GM12878 (cell line): Measurements from ENCODE around the gene CMBL. TPM values are rescaled to one million over a fixed set of nuclear protein-coding genes. Genes with fewer than 3 reads are reported as not detected.

ENCODE experiments used
- ATAC-seq: fragments of 200-7000 bp; cut with Tn5 transposase; 3 replicates; pipeline ENCODE4 v1.9.1; 2020; ENCODE audit warnings: mild to moderate bottlenecking, moderate library complexity
- BruUV-seq: library from RNA; stranded (reverse); fragments of 400-500 nt; replicated peaks from 2 replicates; lab custom pipeline; 2021; lab: Mats Ljungman, UMichigan
- CTCF ChIA-PET: fragments of 300-600 bp; sonication (Branson Sonifier 250); formaldehyde crosslinking; extraction: SDS; loops from one replicate; lab custom pipeline; 2021; ENCODE audit warnings: inconsistent platforms; lab: Yijun Ruan, JAX
- POLR2A ChIA-PET: fragments of 350-600 bp; formaldehyde crosslinking; extraction: SDS; loops from one replicate; lab custom pipeline; 2021; ENCODE audit warnings: inconsistent platforms; lab: Charles Lee
- RAD21 ChIA-PET: fragments of 300-600 bp; sonication (Branson Sonifier 250); formaldehyde crosslinking; loops from one replicate; lab custom pipeline; 2023; ENCODE audit warnings: antibody characterized with exemption; ENCODE audit not compliant: unreplicated experiment; lab: Charles Lee
- SMC1A ChIA-PET: fragments of 300-600 bp; sonication (Branson Sonifier 250); formaldehyde crosslinking; loops from one replicate; lab custom pipeline; 2023; ENCODE audit not compliant: unreplicated experiment, uncharacterized antibody; lab: Charles Lee
- DNase-seq: peaks from one replicate; pipeline ENCODE4 v3.0.0-alpha.2; 2011; ENCODE audit warnings: low read depth, low spot score
- FAIRE-seq: peaks from 3 replicates; lab custom pipeline; 2011; peaks lifted over from hg19 to GRCh38; lab: Jason Lieb, UNC
- H2AFZ ChIP-seq: 2 replicates; pipeline ENCODE4 v1.6.0; 2011; ENCODE audit warnings: low read depth, low read length, control low read depth; ENCODE audit not compliant: control insufficient read depth
- H3K27ac ChIP-seq: 2 replicates; pipeline ENCODE4 v1.5.1; 2011; ENCODE audit warnings: control low read depth; ENCODE audit not compliant: control insufficient read depth, insufficient read depth
- H3K27me3 ChIP-seq, 2 experiments: replicated peaks in 1 of 2; 2 replicates each; pipeline versions ENCODE4 v1.6.0 to v1.6.1; 2011; ENCODE audit warnings: low read length in 1 of 2; ENCODE audit not compliant: control insufficient read depth in 2 of 2, insufficient read depth in 2 of 2
- H3K36me3 ChIP-seq, 2 experiments: 2 replicates each; pipeline ENCODE4 v1.5.1; 2011; ENCODE audit warnings: low read length in 1 of 2; ENCODE audit not compliant: control insufficient read depth in 2 of 2, insufficient read depth in 2 of 2
- H3K4me1 ChIP-seq: 2 replicates; pipeline ENCODE4 v1.6.1; 2011; ENCODE audit warnings: mild to moderate bottlenecking, low read length, moderate library complexity, mixed read lengths; ENCODE audit not compliant: control insufficient read depth, insufficient read depth
- H3K4me2 ChIP-seq: 2 replicates; pipeline ENCODE4 v1.6.0; 2011; ENCODE audit warnings: control low read depth; ENCODE audit not compliant: control insufficient read depth, insufficient read depth
- H3K4me3 ChIP-seq: fragments of 200-600 bp; sonication (generic); 2 replicates; pipeline ENCODE4 v1.5.1; 2016
- H3K79me2 ChIP-seq: 2 replicates; pipeline ENCODE4 v1.6.0; 2011; ENCODE audit warnings: low read length; ENCODE audit not compliant: control insufficient read depth, insufficient read depth
- H3K9ac ChIP-seq: 2 replicates; pipeline ENCODE4 v1.8.0; 2011; ENCODE audit warnings: low read length, control low read depth, mixed read lengths; ENCODE audit not compliant: control insufficient read depth, insufficient read depth
- H3K9me3 ChIP-seq: replicated peaks from 3 replicates; pipeline ENCODE4 v1.5.1; 2011; ENCODE audit warnings: mild to moderate bottlenecking, low read length; ENCODE audit not compliant: control insufficient read depth, insufficient read depth
- H4K20me1 ChIP-seq: 2 replicates; pipeline ENCODE4 v1.6.0; 2011; ENCODE audit not compliant: control insufficient read depth, insufficient read depth
- CBFB ChIP-seq: IDR thresholded peaks from 2 replicates; pipeline ENCODE4 v1.6.1; 2016; ENCODE audit warnings: antibody characterized with exemption, low read depth
- ETV6 ChIP-seq, 2 experiments: fragments of 450-650 bp in 1 of 2; IDR thresholded peaks in 1 of 2; conservative IDR thresholded peaks in 1 of 2; 2 replicates each; pipeline ENCODE4 v1.6.1; 2014; ENCODE audit warnings: antibody characterized with exemption in 1 of 2, borderline replicate concordance in 1 of 2, low read depth in 1 of 2, mild to moderate bottlenecking in 1 of 2, moderate library complexity in 1 of 2
- EZH2 ChIP-seq: IDR thresholded peaks from 2 replicates; pipeline ENCODE4 v1.6.1; 2012; ENCODE audit warnings: low read depth, mild to moderate bottlenecking, control low read depth, inconsistent platforms, low read length, borderline replicate concordance; ENCODE audit not compliant: control insufficient read depth
- GATAD2B ChIP-seq: fragments of 450-650 bp; conservative IDR thresholded peaks from 2 replicates; pipeline ENCODE4 v1.6.1; 2017; ENCODE audit warnings: low read depth, mild to moderate bottlenecking, moderate library complexity
- JUND ChIP-seq: IDR thresholded peaks from 2 replicates; pipeline ENCODE4 v1.6.1; 2012; ENCODE audit warnings: low read depth, mild to moderate bottlenecking, low read length, improper control_type of control experiment, moderate library complexity
- MTA2 ChIP-seq: fragments of 450-650 bp; IDR thresholded peaks from 2 replicates; pipeline ENCODE4 v1.6.1; 2016; ENCODE audit warnings: low read depth, mild to moderate bottlenecking, moderate library complexity
- NR2C2 ChIP-seq: IDR thresholded peaks from 2 replicates; pipeline ENCODE4 v1.6.1; 2011; ENCODE audit warnings: borderline replicate concordance, low read depth; ENCODE audit not compliant: control insufficient read depth, insufficient read length
- TAF1 ChIP-seq: IDR thresholded peaks from 2 replicates; pipeline ENCODE4 v1.6.1; 2011; ENCODE audit warnings: mild to moderate bottlenecking, low read depth, low read length, borderline replicate concordance
- WGBS: methylation state at CpG from one replicate; pipeline ENCODE4 v1.1.6; 2016; ENCODE audit warnings: low lambda C conversion rate; ENCODE audit not compliant: insufficient replicate concordance, insufficient coverage; ENCODE audit errors: missing lambda C conversion rate; 5-methylcytosine and 5-hydroxymethylcytosine counted together
- in situ Hi-C: fragments of 300-500 bp; cut with MboI; formaldehyde crosslinking; loops from 9 replicates; pipeline ENCODE4 v1.14.3; 2018; ENCODE audit warnings: mixed read lengths
- intact Hi-C: fragments of 100-400 bp; cut with micrococcal nuclease; formaldehyde crosslinking; loops from one replicate; pipeline ENCODE4 v1.14.2; 2022; ENCODE audit not compliant: unreplicated experiment
- polyA plus RNA-seq, 11 experiments: library from polyadenylated mRNA; depleted of rRNA in 4 of 11; unstranded in 6 of 11; stranded (reverse) in 5 of 11; fragments of >200 nt; fragmentation: Nextera tagmentation in 4 of 11; fragmentation: Illumina TruSeq in 1 of 11; extraction: Ambion mirVana in 4 of 11; extraction: Trizol in 1 of 11; gene quantifications; 1 replicate in 1 of 11; 2 replicates in 10 of 11; pipeline versions ENCODE4 v1.2.1 to v1.2.3, GENCODE V29; 2011 to 2016; ENCODE audit warnings: inconsistent platforms in 2 of 11, missing spikeins in 2 of 11, low read depth in 1 of 11
- total RNA-seq, 4 experiments: library from RNA; depleted of rRNA in 3 of 4; stranded (reverse); fragments of >200 nt in 3 of 4; fragmentation: Illumina TruSeq in 1 of 4; extraction: Trizol in 1 of 4; gene quantifications; 2 replicates each; pipeline versions ENCODE4 v1.2.1 to v1.2.3, GENCODE V29; 2013 to 2021
- TF ChIP-seq, protein P1 (sequence below): IDR thresholded peaks from 2 replicates; pipeline ENCODE4 v1.6.1; 2012; ENCODE audit warnings: mild to moderate bottlenecking, low read depth, low read length
- TF ChIP-seq, protein P2 (sequence below): fragments of 450-650 bp; IDR thresholded peaks from 2 replicates; pipeline ENCODE4 v1.6.1; 2016; ENCODE audit warnings: mild to moderate bottlenecking
- TF ChIP-seq, protein P3 (sequence below): fragments of 450-650 bp; IDR thresholded peaks from 2 replicates; pipeline ENCODE4 v1.6.1; 2017; ENCODE audit warnings: low read depth, mild to moderate bottlenecking, moderate library complexity
- TF ChIP-seq, protein P4 (sequence below): IDR thresholded peaks from 2 replicates; pipeline ENCODE4 v1.6.1; 2012; ENCODE audit warnings: improper control_type of control experiment, low read depth, low read length; ENCODE audit not compliant: insufficient replicate concordance

CMBL gene
- total and polyA plus RNA-seq, 10 of the 15 experiments (the other 5 are each of a cell fraction or from before 2014, with no cell fraction given), result 1.8 to 15.6 (median 7.5) TPM

DNA sequence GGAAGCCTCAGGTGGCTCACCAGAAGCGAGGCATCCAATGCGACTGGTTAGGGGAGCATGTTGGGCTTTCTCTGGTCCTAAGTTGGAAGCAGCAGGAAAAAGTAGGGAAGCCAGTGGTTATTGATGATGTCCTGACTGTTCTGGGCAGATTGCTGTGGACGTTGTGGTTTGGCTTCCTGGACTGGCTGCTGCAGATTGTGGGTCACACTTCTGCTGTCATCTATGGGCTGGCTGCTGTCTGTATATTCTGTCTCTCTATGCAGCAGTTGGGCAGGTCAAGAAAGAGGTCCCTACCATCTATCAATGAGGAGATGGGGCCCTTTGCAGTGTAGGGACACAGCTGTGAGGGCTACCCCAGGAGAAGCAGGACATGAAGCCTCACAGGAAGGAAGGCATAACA lies 32.3 kb upstream of the CMBL start:
- Histone ChIP-seq H3K36me3 (no peaks in the 10 kb centered on the region), H2AFZ (no peak overlapping the region), H3K79me2 (no peaks in the 10 kb centered on the region), H3K4me3 (no peak overlapping the region), H3K9ac (no peak overlapping the region), H4K20me1 (no peaks in the 10 kb centered on the region), H3K27me3 (no peaks in the 10 kb centered on the region), H3K9me3 (no peaks in the 10 kb centered on the region), H3K27ac (no peak overlapping the region), H3K4me2 (no peak overlapping the region), H3K4me1 (no peaks in the 10 kb centered on the region)
- DNase-seq, result no peak
- no peak for FAIRE-seq
- intact Hi-C loops, result no loop called here
- BruUV-seq, result no TSS peak
- in situ Hi-C loops, result no loop called here
- ATAC-seq, result no peak
- ChIA-PET CTCF (no interaction called here), RAD21 (no interaction called here), POLR2A (no interaction called here), SMC1A (no interaction called here)
- WGBS, result 67% methylated on average over 3 of the region's 3 CpGs
- TF ChIP-seq GATAD2B (no peak), CBFB (no peak), MTA2 (no peak), NR2C2 (no peak), TAF1 (no peak), EZH2 (no peak), JUND (no peak), ETV6 (conservative IDR thresholded peaks at IDR 0.05 in 1 of 2, IDR thresholded peaks at IDR 0.05 in 1 of 2; ENCODE audit: borderline replicate concordance in 1 of 2, low read depth in 1 of 2) (no peak)
- TF ChIP-seq, protein P1, sequence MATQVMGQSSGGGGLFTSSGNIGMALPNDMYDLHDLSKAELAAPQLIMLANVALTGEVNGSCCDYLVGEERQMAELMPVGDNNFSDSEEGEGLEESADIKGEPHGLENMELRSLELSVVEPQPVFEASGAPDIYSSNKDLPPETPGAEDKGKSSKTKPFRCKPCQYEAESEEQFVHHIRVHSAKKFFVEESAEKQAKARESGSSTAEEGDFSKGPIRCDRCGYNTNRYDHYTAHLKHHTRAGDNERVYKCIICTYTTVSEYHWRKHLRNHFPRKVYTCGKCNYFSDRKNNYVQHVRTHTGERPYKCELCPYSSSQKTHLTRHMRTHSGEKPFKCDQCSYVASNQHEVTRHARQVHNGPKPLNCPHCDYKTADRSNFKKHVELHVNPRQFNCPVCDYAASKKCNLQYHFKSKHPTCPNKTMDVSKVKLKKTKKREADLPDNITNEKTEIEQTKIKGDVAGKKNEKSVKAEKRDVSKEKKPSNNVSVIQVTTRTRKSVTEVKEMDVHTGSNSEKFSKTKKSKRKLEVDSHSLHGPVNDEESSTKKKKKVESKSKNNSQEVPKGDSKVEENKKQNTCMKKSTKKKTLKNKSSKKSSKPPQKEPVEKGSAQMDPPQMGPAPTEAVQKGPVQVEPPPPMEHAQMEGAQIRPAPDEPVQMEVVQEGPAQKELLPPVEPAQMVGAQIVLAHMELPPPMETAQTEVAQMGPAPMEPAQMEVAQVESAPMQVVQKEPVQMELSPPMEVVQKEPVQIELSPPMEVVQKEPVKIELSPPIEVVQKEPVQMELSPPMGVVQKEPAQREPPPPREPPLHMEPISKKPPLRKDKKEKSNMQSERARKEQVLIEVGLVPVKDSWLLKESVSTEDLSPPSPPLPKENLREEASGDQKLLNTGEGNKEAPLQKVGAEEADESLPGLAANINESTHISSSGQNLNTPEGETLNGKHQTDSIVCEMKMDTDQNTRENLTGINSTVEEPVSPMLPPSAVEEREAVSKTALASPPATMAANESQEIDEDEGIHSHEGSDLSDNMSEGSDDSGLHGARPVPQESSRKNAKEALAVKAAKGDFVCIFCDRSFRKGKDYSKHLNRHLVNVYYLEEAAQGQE, result no peak
- TF ChIP-seq, protein P2, sequence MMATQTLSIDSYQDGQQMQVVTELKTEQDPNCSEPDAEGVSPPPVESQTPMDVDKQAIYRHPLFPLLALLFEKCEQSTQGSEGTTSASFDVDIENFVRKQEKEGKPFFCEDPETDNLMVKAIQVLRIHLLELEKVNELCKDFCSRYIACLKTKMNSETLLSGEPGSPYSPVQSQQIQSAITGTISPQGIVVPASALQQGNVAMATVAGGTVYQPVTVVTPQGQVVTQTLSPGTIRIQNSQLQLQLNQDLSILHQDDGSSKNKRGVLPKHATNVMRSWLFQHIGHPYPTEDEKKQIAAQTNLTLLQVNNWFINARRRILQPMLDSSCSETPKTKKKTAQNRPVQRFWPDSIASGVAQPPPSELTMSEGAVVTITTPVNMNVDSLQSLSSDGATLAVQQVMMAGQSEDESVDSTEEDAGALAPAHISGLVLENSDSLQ, result no peak
- TF ChIP-seq, protein P3, sequence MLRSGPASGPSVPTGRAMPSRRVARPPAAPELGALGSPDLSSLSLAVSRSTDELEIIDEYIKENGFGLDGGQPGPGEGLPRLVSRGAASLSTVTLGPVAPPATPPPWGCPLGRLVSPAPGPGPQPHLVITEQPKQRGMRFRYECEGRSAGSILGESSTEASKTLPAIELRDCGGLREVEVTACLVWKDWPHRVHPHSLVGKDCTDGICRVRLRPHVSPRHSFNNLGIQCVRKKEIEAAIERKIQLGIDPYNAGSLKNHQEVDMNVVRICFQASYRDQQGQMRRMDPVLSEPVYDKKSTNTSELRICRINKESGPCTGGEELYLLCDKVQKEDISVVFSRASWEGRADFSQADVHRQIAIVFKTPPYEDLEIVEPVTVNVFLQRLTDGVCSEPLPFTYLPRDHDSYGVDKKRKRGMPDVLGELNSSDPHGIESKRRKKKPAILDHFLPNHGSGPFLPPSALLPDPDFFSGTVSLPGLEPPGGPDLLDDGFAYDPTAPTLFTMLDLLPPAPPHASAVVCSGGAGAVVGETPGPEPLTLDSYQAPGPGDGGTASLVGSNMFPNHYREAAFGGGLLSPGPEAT, result no peak
- TF ChIP-seq, protein P4, sequence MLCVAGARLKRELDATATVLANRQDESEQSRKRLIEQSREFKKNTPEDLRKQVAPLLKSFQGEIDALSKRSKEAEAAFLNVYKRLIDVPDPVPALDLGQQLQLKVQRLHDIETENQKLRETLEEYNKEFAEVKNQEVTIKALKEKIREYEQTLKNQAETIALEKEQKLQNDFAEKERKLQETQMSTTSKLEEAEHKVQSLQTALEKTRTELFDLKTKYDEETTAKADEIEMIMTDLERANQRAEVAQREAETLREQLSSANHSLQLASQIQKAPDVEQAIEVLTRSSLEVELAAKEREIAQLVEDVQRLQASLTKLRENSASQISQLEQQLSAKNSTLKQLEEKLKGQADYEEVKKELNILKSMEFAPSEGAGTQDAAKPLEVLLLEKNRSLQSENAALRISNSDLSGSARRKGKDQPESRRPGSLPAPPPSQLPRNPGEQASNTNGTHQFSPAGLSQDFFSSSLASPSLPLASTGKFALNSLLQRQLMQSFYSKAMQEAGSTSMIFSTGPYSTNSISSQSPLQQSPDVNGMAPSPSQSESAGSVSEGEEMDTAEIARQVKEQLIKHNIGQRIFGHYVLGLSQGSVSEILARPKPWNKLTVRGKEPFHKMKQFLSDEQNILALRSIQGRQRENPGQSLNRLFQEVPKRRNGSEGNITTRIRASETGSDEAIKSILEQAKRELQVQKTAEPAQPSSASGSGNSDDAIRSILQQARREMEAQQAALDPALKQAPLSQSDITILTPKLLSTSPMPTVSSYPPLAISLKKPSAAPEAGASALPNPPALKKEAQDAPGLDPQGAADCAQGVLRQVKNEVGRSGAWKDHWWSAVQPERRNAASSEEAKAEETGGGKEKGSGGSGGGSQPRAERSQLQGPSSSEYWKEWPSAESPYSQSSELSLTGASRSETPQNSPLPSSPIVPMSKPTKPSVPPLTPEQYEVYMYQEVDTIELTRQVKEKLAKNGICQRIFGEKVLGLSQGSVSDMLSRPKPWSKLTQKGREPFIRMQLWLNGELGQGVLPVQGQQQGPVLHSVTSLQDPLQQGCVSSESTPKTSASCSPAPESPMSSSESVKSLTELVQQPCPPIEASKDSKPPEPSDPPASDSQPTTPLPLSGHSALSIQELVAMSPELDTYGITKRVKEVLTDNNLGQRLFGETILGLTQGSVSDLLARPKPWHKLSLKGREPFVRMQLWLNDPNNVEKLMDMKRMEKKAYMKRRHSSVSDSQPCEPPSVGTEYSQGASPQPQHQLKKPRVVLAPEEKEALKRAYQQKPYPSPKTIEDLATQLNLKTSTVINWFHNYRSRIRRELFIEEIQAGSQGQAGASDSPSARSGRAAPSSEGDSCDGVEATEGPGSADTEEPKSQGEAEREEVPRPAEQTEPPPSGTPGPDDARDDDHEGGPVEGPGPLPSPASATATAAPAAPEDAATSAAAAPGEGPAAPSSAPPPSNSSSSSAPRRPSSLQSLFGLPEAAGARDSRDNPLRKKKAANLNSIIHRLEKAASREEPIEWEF, result no peak
